GM18867 (cell line): Measurements from ENCODE around the gene PRUNE2.
A peak's percentile ranks its signal among the peaks of the same experiment; 100 is the strongest.

ENCODE experiments used
- ATAC-seq: cut with Tn5 transposase; IDR thresholded peaks from one replicate; pipeline ENCODE4 v1.9.1; 2021; ENCODE audit warnings: mild to moderate bottlenecking, moderate library complexity; ENCODE audit not compliant: unreplicated experiment

The PRUNE2 gene

GRCh38 chr9:76580188-76580587, 325.7 kb downstream of the PRUNE2 start:
- no peak for ATAC-seq

GRCh38 chr9:76576344-76576743, 329.6 kb downstream of the PRUNE2 start:
- ATAC-seq, result peak; percentile 60

GRCh38 chr9:76575761-76576160, 330.2 kb downstream of the PRUNE2 start:
- ATAC-seq, result no peak

- ATAC-seq, result no peak
Measured at GRCh38 chr9:76573905-76574760, 331.8 kb downstream of the PRUNE2 start.

- no peak for ATAC-seq
Measured at GRCh38 chr9:76573408-76573807, 332.5 kb downstream of the PRUNE2 start.

GRCh38 chr9:76572151-76572550, 333.8 kb downstream of the PRUNE2 start:
- no peak for ATAC-seq

- no peak for ATAC-seq
Measured at GRCh38 chr9:76571743-76572146, 334.2 kb downstream of the PRUNE2 start.

GRCh38 chr9:76571288-76571687, 334.6 kb downstream of the PRUNE2 start:
- ATAC-seq, result peak; percentile 97

- ATAC-seq, result no peak
Measured at GRCh38 chr9:76570826-76571225, 335.1 kb downstream of the PRUNE2 start.

- no peak for ATAC-seq
Measured at GRCh38 chr9:76567086-76567485, 338.8 kb downstream of the PRUNE2 start.

- no peak for ATAC-seq
Measured at GRCh38 chr9:76564297-76564696, 341.6 kb downstream of the PRUNE2 start.

- peak; percentile 92 for ATAC-seq
Measured at GRCh38 chr9:76562511-76562911, 343.4 kb downstream of the PRUNE2 start.

GRCh38 chr9:76561900-76562299, 344.0 kb downstream of the PRUNE2 start:
- peak; percentile 13 for ATAC-seq
